Measurements from ENCODE around the gene ADGRA1. TPM values are rescaled to one million over a fixed set of nuclear protein-coding genes. Genes with fewer than 3 reads are reported as not detected.

The ADGRA1 gene
- total and polyA plus RNA-seq, 2 of the 8 experiments (the other 6 are each of a cell fraction or from before 2014, with no cell fraction given), result 0.17 to 0.21 TPM

DNA sequence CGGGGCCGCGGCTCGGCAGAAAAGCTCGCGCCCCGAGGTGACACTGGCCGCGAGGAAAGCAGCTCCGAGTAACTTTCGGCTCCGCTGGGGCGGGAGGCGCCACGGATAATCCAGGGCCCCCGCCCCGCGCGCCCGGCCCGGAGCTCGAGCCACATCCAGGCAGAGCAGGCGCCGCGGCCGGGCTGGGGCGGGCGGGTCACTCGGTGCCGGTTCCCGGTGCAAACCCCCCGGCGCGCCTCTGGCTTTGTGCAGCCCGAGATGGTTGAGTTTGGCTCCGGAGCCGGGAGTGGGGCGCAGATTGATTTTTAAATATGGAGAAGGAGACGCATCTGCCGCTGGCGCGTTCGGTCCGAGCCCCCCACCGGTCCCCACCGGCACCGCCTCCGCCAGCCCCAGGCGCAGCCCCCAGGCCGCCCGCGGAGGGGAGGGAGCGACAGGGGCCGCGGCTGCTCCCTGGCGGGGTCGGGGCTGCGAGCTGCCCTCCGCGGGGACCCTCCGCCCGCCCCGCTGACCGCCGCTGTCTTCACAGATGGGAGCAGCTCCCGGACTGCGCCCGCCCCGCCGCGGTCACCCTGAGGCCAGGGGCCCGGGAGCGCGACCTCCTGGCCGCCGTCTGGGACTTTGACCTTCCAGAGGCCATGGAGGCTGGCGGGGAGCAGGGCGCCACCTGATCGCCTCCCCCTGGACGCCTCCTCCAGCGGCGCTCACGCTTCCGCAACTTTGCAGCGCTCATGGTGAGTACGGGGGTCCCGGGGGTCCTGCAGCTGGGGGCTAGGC, 643 bp downstream of the ADGRA1 start (continued):
- no peak for TF ChIP-seq KDM5A (IDR thresholded peaks at IDR 0.05; ENCODE audit: low read length)
